LNCaP clone FGC (cell line): ENCODE results near the gene CSNK1A1.
"Not testable (repeated sequence)": the region's sequence is repeated elsewhere in the genome, so short reads cannot be mapped to it uniquely, and the experiment has no call there.

Source experiments
- DNase-seq: peaks from one replicate; pipeline ENCODE4 v3.0.0-alpha.2; 2011; ENCODE audit warnings: low read depth
- H3K4me3 ChIP-seq: 2 replicates; pipeline ENCODE4 v1.5.1; 2011; ENCODE audit warnings: mild to moderate bottlenecking, low read depth, low read length, control low read depth
- TF ChIP-seq, protein P1 (sequence below): IDR thresholded peaks from 2 replicates; pipeline ENCODE4 v1.5.1; 2012; ENCODE audit warnings: mild to moderate bottlenecking; ENCODE audit not compliant: control insufficient read depth, insufficient read depth; ENCODE audit errors: extremely low read depth

CSNK1A1 gene

DNA sequence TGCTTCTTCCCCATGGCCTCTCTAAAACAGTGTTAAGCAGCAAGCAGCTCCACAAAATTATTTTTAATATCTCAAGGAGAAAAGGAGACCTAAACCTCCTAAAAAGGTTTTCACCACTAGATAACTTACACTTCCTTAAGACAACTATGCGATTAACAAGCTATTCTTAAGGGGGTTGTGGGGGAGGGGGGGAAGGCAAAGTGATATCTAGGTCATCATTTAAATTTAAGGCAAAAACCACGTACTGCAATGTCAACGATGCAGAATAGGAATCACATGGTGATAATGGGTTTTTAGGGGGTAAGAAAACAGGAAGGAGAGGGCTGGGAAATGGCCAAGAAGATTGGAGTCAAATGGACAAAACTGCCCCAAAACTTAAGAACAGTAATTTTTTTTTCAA lies 32.6 kb downstream of the CSNK1A1 start:
- TF ChIP-seq, protein P1, sequence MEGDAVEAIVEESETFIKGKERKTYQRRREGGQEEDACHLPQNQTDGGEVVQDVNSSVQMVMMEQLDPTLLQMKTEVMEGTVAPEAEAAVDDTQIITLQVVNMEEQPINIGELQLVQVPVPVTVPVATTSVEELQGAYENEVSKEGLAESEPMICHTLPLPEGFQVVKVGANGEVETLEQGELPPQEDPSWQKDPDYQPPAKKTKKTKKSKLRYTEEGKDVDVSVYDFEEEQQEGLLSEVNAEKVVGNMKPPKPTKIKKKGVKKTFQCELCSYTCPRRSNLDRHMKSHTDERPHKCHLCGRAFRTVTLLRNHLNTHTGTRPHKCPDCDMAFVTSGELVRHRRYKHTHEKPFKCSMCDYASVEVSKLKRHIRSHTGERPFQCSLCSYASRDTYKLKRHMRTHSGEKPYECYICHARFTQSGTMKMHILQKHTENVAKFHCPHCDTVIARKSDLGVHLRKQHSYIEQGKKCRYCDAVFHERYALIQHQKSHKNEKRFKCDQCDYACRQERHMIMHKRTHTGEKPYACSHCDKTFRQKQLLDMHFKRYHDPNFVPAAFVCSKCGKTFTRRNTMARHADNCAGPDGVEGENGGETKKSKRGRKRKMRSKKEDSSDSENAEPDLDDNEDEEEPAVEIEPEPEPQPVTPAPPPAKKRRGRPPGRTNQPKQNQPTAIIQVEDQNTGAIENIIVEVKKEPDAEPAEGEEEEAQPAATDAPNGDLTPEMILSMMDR, result no peak
- no peak overlapping the region for H3K4me3 ChIP-seq
- no peak for DNase-seq

DNA sequence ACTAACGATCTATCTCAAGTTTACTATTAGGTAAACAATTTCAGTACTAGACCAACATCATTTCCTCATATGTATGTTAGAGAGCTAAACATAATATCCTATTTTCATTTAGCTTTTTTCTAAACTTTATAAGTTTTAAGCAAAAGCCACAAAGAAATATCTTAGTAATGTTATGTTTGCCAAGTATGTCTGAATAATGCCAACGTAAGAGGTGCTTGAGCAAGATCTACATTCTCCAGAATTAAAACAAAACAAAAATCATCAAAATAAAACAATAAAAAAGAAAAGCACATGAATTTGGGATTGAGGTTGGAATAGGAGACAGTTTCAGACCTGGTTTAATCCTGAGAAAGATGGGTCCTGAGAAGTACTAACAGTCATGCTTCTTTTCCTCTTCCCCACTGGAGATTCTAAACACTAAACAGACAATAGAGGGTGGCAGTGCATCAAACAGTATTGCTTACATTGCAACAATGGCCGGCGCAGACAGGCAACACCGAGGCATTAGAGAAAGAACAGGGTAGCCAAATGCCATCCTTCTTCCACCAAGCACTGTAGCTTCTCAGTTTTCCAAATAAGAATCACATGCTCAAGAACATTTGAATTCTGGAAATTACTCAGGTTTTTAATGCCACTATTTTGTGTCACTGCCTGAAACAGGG lies 33.6 kb downstream of the CSNK1A1 start:
- TF ChIP-seq, protein P1, result no peak
- no peak for DNase-seq
- H3K4me3 ChIP-seq, result no peak overlapping the region

DNA sequence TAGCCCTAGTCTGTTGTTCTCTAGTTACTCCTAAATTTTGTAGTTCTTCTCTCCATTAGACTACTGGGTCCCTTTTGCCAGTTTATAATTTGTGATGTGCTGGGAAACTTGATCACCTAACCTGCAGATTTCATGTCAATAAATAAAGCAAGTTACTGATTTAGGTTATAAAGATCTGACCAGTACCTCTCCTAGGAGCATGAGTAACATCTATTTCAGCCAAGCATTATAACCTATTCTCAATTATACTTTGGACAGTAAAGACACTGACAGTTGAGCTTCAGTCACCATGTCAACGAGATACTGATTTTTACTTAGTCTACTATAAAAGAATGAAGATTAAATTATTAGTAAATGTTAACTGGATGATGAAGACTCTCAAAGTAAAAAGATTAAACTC lies 36.7 kb downstream of the CSNK1A1 start:
- no peak overlapping the region for H3K4me3 ChIP-seq
- DNase-seq, result no peak
- TF ChIP-seq, protein P1, result no peak

DNA sequence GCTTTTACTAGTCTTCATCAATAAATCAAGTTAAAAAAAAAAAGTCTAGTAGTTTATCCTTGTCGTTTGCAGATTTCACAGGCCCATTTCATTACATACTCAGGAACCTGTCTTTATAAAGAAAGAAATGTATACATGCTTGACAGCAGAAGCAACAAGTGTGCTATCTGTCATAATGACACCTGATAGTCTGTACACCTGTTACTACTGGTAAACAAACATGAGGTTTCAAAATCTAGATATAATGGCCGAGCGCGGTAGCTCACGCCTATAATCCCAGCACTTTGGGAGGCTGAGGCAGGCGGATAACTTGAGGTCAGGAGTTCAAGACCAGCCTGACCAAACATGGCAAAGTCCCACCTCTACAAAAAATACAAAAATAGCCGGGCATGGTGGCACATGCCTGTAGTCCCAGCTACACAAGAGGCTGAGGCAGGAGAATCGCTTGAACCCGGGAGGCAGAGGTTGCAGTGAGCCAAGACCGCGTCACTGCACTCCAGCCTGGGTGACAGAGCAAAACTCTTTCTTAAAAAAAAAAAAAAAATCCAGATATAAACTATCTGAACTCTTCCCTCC lies 37.8 kb downstream of the CSNK1A1 start:
- H3K4me3 ChIP-seq, DNase-seq: not testable (repeated sequence)

DNA sequence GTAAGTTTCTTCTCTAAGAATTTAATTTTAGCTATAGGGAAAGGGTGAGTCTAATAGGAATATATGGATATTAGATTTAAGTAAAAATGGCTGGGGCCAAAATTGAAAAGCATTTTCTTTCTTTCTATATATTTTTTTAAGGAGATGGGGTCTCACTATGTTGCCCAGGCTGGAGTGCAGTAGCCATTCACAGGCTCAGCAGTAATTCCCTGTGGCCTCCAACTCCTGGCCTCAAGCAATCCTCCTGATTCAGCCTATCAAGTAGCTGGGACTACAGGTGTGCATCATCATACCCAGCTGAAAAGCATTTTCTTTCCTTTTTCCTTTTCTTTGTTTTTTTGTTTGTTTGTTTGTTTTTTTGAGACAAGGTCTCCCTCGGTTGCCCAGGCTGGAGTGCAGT lies 41.1 kb downstream of the CSNK1A1 start:
- TF ChIP-seq, protein P1, result no peak
- no peak overlapping the region for H3K4me3 ChIP-seq
- DNase-seq, result no peak

DNA sequence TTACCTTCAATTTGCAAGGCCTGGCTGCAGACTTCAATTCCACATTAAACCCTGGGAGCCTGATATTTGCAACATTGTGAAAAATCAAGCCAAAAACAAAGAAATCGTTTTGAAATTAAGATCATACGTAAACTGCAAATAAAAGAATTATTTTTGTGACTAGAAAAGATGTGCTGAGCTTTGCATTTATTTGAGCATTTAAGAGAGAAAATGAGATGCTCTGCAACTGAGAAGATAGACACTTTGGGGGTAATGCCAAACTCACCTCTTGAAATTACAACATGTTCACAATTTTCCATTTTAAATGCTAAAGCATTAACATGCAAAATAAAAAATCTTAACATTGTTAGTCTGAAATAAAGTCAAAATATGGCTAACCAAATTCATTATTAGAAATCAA lies 46.6 kb downstream of the CSNK1A1 start:
- no peak overlapping the region for H3K4me3 ChIP-seq
- TF ChIP-seq, protein P1, result no peak
- no peak for DNase-seq

DNA sequence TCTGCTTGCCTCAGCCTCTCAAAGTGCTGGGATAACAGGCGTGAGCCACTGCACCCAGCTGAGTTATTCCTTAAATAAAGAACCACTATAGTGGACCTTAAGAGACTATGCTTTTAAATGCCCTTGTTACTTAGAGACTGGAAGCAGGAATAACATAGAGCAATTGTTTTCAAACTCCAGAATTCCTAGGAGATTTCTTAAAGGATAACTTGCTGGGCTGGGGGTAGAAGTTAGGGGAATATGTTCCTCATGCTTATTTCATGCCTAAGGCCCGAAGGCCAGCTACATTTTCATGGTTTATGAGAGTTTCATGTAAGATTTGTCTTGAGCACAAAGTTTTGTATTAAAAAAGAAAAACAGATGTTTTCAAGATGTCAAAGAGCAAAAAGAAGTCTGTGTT lies 48.2 kb downstream of the CSNK1A1 start:
- no peak for DNase-seq
- no peak overlapping the region for H3K4me3 ChIP-seq
- TF ChIP-seq, protein P1, result no peak
